ENCODE measurements around the gene GUCY1A1.

Gene GUCY1A1

DNA sequence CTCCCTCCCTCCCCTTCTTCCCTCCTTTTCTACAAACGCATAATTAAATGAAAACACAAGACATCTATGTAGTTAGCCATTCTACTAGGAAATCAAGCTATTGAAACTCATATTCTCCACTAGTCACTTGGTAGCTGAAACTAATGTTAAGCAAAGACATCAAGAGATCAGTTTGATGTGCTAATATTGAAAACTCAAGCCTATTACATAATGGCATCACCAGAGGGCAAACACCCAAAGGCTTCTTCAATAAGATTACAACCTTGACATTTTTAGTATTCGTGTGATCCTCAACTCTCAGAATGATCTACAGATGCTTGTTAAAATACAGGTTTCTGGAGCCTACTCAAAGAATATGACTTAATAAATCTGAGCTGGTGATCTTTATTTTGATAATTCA, 6.2 kb upstream of the GUCY1A1 start:
- FAIRE-seq = no peak

DNA sequence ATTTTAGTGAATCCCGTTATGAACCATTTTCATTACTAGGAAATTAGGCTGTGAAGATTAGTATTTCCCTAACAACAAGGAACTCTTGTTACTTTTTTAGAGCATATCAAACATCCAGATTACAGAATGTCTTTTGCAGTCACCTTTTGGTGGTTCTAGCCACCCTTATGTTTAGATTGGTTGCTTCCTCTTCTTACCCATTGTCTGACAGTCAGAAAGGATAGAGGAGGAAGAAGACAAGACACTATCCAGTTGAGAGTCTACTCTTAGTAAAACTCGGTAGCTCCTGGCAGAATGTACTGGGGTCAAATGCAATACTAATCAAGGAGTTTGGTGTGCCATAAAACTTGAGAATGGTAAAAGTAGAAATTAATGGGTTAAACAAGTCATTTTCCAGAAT, 1.6 kb upstream of the GUCY1A1 start:
- no peak for FAIRE-seq

DNA sequence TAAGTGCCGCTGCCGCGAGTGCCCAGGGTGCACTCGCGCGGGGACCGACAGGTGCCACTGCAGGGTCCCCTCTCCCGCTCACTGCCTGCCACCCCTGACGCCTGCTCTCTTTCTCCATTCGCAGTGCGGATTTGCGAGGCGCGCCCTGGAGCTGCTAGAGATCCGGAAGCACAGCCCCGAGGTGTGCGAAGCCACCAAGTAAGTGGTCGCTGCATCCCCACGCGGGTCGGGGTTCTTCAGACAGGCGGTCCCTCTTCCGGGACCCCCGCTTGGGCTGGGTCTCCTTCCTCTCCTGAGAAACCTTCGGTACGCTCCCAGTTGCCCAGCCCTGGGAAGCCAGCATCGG, 547 bp downstream of the GUCY1A1 start:
- FAIRE-seq = no peak

DNA sequence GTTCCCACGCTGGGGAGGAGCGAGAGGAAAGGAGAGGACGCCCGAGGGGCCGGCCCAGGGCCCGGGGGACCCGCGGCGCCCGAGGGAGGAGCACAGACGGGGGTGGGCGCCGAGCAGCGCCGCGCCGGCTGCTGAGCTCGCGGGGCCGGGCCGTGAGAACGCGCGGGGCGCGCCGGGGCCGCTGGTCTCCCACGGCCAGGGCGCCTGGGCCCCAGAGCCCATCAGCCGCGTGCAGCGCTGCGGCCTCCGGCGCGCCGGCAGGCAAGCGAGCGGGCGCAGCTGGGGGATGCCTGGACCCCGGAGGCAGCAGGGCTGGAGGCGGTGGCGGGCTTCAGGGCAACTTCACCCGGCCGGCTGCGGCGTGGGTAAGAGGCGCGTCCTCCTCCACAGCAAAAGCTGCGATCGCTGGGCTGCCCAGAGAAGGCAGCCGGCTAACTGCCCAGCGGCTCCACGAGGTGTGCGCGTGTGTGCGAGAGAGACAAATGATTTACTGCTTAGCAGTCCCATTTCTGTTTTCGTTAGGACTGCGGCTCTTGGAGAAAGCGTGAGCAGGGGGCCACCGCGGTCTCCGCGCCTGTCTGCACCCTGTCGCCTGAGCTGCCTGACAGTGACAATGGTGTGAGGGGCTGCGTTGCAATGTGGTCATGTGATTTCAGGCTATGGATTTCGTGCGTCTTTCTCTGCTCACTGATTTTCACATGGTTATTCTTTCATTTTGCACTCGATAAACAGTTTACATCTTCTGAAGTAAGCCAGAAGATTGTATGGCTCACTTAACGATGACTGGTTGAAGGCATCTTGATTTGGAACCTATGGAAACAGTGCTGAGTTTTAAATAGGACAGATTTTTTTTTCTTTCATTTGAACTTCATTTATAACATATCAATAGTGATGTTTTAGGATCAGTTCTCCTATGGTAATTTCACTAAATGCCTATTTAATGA, 1.2 kb downstream of the GUCY1A1 start:
- no peak for FAIRE-seq

DNA sequence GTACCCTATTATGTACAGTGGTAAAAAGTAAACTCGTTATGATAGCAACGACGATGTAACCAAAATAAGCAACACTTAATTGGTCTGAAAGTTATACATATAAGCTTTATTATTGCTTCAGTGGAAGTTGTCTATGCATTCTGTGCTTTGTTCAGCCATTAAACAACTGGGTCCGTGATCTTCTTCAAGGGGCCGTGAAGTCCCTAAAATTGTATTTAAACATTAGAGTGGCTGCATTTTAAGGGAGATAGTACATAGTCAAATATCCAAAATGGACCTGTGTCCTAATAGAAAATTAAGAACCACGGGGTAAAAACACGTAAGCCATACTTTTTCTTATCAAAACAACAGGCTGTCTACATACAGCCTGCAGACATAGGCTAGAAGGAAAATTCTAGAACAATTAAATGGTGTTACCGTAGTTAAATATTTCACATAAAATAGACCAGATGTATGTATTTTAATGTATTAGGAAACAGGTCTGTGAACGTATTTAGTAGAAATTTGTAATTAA, 2.1 kb downstream of the GUCY1A1 start:
- no peak for FAIRE-seq

DNA sequence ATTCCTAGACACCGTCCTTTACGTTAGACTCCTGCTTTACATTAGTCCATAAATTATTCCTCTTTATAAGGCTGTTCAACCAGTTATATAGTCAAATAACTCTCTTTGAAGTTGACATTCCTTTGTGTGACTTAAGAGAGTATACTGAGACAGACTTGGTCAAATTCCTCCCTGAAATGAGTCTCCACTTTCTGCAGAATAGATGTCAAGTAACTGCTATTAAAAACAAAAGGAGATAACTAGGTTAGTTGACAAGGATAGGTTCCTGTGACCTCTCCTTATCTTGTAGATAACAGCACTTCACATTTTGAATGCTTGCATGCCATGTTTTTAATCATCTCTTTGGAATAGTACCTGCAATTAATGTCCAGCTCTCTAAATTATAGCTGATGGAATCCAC, 5.7 kb downstream of the GUCY1A1 start:
- FAIRE-seq = no peak

DNA sequence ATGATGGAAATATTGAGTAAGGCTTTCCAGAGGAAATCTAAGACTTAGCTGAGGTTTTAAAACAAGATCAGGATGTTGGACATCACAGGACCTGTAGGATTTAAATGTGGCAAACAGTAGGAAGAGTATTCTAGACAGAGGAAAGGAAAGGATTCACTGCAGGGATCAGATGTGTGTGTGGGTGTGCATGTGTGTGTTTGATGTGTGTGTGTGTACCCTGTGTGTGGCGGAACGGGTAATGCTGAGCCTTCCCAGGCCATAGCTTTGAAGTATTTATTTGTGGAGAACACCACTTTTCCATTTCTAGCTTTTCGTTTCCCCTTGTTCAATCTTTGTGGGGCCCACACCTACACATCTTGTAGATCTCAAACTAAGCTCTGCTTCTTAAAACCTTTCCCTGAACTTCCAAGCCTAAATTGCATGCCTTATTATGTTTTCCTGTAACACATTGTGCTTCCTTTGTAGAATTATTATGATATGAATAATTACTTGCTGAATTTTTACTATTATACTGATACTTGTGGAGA, 6.9 kb downstream of the GUCY1A1 start:
- no peak for FAIRE-seq

DNA sequence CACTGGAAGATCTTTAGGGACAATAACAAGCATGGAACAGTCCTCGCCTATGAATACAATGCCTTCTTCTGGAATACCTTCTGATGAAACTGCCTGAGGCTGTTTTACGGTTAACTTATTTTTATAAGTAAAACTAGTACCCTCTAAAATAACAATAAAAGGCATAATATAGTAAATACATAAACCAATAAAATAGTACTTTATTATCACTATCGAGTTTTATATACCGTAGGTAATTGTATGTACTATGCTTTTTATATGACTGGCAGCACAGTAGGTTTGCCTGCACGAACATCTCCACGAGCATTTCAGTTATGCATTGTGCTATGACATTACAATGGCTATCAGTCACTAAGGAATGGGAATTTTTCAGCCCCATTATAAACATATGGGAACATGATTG, 8.0 kb downstream of the GUCY1A1 start:
- no peak for FAIRE-seq

DNA sequence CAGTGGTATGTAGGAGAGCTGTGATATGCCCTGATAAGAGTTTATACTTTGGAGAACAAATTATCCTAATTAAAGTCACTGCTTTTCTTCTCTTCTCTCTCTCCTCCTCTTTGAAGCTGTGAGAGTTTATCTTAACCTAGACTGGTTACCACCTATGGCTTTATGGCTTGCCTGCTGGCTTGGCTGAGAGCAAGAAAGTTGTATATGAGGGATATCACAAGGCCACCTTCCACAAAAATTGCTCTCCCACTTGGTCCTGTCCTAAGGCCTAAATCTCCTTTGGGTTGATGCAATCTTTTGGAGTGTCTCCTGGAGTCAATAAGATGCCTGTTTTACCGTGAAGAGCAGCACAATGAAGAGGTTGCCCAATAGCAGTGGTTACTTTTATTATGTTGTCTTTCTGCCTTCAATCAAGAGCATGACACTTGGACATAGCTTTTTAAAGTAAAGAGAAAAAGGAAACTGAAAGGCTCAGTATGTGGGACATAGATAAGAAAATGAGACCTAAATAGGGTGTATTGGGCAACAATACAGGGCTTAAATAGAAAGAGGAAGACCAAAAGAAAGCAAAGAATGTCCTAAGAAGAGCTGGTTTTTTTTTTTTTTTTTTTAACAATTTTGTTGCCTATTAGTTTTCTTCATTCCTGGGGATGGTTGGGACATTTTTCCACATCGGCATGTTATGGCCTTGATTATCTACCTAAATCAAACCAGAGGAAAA, 9.2 kb downstream of the GUCY1A1 start:
- no peak for FAIRE-seq

DNA sequence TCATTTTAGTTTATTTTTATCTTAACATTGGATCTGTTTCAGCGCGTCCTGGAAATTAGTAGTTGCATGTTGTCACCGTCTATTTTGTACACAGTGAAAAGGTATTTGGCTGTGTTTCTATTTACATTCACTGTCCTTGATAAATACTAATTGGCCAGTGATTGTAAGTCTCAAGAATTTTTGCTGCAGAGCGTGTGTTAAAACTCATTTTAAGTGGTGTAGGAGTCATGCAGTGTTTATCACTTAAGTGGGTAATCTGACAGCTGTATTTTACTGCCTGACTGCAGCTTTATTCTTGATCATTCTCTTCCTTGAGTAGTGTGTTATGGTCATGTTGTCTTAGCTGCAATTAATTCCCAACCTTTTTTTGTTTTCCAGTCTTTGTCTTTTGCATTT, 9.8 kb downstream of the GUCY1A1 start:
- peak; percentile 94 for FAIRE-seq

DNA sequence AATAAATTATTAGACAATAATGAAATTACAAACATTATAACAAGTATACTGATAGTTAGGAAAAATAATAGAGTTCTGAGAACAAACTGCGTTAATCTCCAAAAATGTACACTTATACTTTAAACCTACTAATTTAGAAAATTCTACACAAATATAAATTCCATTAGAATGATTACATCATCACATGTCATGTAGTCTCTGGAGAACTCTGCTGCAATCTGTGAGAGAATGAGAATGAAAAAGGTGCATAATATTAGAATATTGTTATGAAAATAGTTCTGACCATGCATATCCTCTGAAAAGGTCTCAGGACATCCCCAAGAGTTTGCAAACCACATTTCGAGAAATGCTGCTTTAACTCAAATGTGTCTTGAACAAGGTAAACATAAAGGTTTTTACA, 11.4 kb downstream of the GUCY1A1 start:
- FAIRE-seq = peak; percentile 97

DNA sequence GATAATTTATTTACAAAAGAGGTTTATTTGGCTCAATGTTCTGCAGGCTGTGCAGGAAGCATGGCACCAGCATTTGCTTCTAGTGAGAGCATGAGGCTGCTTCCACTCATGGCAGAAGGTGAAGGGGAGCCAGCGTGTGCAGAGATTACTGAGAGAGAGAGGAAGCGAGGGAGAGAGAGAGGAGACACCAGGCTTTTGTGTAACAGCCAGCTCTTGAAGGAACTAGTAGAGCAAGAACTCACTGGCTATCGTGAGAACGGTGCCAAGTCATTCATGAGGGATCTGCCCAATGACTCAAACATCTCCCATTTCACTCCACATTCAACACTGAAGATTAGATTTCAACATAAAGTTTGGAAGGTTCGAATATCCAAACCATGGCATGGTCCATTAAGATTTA, 12.7 kb downstream of the GUCY1A1 start:
- no peak for FAIRE-seq

DNA sequence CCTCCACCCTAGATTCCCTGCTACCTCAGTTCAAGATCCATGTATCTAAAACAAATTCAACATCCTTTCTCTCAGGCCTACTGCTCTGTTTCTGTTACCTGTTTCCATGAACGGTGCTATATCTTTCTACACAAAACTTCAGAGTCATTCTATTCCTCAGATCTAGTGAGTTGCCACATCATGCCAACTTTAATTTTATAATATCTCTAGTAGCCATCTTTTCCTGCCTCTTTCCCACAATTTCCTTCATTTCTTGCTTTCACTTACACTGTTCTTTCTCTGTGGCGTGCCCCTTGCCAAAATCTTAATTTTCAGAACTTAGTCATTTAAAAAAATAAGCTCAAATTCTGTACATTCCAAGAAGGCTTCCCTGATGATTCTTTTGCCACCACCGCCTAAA, 15.2 kb downstream of the GUCY1A1 start:
- FAIRE-seq = no peak

DNA sequence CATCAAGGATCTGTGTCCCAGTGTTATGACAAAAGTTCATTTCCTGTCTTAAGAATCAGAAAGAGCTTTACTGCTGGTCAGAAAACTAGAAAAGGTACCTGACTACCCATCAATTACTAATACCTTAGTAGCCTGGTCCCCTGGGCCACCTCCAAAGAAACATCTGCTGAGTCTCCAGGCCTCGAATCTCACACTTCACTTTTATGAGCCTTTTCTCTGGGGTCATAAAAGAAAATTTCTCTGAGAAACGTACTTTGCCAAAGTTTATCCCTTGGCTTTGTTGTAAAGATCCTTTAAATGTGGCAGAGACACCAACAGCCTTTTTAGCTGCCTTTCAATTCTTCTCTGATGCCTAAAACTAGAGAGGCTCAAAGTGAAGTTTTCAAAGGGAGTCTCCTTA, 17.8 kb downstream of the GUCY1A1 start:
- no peak for FAIRE-seq

DNA sequence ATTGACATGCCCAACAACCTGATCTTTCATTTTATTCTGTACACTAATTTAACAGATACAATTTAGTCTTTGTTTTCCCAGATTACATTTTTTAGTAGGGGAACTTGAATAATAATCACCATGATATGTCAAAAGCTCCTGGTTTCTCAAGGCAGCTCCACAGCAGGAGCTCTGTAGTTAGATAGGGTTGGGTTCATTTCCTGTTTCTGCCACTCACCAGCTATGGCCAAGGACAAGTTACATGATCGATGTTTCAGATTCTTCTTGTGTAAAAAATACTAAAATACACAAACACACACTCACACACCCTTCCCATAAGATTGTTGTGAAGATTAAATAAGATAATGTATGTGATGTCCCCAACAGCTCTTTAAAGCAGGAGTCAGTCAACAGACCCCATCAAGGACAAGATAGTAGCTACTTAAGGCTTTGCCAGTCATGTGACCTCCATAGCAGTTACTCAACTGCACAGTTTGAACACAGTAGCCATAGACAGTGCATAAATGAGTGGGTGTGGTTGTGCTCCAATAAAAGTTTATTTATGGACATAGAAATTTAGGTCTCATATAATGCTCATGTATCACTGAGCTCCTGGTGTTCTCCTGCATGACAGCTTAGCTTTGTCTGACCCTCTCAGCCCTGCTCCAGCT, 18.4 kb downstream of the GUCY1A1 start:
- FAIRE-seq = peak; percentile 81

DNA sequence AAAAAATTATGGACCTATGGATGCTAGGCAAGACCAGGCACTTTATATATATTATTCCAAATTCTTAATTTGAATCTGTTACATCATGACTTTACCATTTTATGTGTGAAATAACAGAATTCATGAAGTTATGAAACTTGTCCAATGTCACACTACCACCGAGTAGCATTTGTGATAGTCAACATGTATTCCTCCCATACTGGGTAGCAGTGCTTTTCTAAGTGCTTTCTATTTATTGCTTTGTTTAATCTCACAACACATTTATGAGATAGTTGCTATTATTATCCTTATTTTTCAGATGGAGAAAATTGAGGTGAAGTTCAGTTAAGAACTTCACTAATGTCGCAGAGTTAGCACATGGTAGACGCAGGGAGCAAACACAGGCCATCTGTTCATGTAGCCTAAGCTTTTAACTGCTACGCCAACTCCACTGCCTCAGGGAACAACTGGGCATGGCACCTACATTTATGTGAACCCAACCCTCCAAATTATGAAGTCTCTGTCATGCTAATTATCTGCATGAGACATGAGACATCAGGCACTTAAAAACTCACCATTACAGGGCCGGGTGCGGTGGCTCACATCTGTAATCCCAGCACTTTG, 20.8 kb downstream of the GUCY1A1 start:
- peak; percentile 96 for FAIRE-seq

DNA sequence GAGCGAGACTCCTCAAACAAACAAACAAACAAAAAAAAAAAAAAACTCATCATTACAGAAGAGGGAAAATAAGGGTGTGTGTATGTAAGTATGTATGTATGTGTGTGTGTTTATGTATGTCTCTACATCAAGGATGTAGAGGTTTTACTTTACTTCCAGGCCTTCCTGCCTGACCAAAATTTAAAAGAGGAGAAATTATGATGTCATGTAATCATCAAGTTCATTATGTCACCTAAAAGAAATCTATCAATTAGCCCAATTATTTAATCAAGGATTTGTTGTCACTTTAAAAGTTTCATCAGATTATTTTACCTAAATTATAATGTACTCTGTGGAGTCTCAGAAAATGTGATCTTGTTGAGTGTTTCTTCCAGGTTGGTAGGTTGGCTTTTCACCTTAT, 21.6 kb downstream of the GUCY1A1 start:
- no peak for FAIRE-seq

DNA sequence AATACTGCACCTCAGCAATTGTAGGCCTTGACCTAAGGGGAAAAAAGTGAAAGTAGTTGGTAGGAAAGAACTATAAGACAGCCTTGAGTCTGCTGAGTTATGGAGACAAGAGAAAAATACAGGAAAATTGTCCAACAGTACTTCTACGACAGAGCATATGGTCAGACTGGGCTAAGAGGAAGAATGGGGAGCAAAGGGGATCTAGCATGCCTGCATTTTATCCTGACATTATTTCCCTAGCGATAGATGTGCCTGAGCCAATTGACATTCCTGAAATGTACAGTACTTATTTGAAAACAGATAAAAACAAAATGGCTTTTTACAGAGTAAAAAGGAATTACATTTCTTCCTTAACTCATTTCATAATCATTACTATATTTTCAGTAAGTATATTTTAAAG, 22.2 kb downstream of the GUCY1A1 start:
- peak; percentile 92 for FAIRE-seq

DNA sequence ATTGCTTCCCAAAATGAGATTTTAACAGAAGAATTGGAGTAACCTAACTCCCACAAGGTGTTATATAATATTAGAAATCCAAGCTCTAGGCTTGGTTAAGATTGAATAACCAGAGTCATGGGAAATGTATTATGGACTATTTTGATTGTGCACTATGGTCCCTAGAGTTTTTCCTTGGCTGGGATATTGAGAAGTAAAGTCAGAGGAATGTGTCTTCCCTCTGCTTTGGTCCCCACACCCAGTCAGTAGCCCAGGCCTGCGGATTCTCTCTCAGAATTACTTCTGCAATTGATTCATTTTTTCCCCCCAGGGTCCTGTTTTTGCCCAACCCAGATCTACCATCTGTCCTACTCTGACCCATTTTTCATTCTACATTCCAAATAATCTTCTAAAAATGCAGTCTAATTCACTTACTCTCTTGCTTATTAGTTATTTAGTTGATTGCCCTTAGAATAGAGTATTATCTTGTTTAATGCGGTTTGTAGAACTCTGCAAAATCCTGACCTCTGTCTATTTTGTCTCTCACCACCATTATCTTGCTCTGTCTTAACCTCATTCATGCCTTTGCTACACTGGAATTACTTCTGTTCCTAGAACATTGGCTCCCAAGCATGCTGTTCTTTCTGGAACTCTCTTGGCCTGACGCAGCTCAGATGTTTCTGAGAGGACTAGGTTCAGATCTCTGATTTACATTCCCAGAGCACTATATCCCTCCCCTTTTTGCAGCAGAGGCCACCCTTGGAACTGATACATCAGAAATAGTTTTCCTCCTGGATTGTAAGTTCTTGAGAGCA, 23.6 kb downstream of the GUCY1A1 start:
- no peak for FAIRE-seq

DNA sequence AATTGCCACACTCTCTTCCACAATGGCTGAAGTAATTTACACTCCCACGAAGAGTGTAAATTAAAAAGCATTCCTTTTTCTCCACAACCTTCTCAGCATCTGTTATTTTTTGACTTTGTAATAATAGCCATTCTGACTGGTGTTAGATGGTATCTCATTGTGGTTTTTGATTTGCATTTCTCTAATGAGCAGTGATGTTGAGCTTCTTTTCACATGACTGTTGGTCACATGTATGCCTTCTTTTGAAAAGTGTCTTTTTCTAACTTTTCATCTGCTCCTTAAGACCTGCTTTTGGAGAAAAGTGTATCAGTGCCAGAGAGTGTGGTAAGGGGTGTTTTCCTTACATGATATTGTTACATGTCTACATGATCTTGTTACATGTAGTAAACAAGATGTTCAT, 25.7 kb downstream of the GUCY1A1 start:
- peak; percentile 36 for FAIRE-seq

DNA sequence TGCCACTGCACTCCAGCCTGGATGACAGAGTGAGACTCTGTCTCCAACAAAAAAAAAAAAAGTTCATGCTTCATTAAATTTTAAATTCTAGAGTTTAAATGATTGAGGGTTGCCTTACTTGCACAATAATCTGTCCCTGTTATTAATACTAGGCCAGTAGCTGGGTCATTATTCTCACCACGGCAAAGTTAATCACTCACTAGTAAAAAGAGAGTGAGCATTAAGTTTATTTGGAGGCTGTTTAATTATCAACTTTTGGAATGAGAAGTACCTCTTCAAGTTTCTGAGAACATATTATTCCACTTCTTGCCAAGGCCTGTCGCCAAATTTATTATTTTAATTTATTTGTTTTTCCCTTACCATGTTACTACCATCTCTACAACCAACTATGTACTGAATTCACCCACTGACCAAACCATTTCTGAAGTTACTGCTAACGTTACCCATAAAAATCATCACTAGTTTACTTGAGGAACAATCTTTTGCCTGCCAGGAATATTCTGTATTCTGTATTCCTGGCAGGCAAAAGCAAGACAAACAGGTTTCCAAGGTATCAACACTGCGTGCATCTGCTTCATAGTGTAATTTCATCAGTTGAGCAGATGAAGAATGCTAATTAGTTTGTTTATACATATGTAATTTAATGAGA, 26.5 kb downstream of the GUCY1A1 start:
- peak; percentile 96 for FAIRE-seq
